ENCODE measurements around the gene RMI2.
A peak's percentile ranks its signal among the peaks of the same experiment; 100 is the strongest.

RMI2 gene

GRCh38 chr16:11384184-11384955 lies 39.1 kb downstream of the RMI2 start:
- no peak for DNase-seq (ENCODE audit: low read depth in 2 of 2)

- DNase-seq (ENCODE audit: low read depth in 2 of 2): no peak
Observed at GRCh38 chr16:11384956-11385586, 39.8 kb downstream of the RMI2 start.

GRCh38 chr16:11386054-11386680 lies 40.9 kb downstream of the RMI2 start:
- no peak for DNase-seq (ENCODE audit: low read depth in 2 of 2)

GRCh38 chr16:11386791-11387546 lies 41.7 kb downstream of the RMI2 start:
- DNase-seq (ENCODE audit: low read depth in 2 of 2): no peak

- no peak for DNase-seq (ENCODE audit: low read depth in 2 of 2)
Observed at GRCh38 chr16:11389083-11389482, 43.8 kb downstream of the RMI2 start.

- DNase-seq (ENCODE audit: low read depth in 2 of 2): no peak
Observed at GRCh38 chr16:11389631-11390565, 44.6 kb downstream of the RMI2 start.

GRCh38 chr16:11390573-11391495 lies 45.6 kb downstream of the RMI2 start:
- no peak for DNase-seq (ENCODE audit: low read depth in 2 of 2)

- no peak for DNase-seq (ENCODE audit: low read depth in 2 of 2)
Observed at GRCh38 chr16:11391576-11391975, 46.3 kb downstream of the RMI2 start.

- DNase-seq (ENCODE audit: low read depth in 2 of 2): no peak
Observed at GRCh38 chr16:11392041-11392581, 46.9 kb downstream of the RMI2 start.

- no peak for DNase-seq (ENCODE audit: low read depth in 2 of 2)
Observed at GRCh38 chr16:11393366-11393765, 48.1 kb downstream of the RMI2 start.

- DNase-seq (ENCODE audit: low read depth in 2 of 2): no peak
Observed at GRCh38 chr16:11393861-11394592, 48.8 kb downstream of the RMI2 start.

GRCh38 chr16:11394593-11394960 lies 49.3 kb downstream of the RMI2 start:
- no peak for DNase-seq (ENCODE audit: low read depth in 2 of 2)

- no peak for DNase-seq (ENCODE audit: low read depth in 2 of 2)
Observed at GRCh38 chr16:11395008-11395948, 50.0 kb downstream of the RMI2 start.

GRCh38 chr16:11395949-11396240 lies 50.6 kb downstream of the RMI2 start:
- no peak for DNase-seq (ENCODE audit: low read depth in 2 of 2)

GRCh38 chr16:11396241-11397048 lies 51.2 kb downstream of the RMI2 start:
- DNase-seq (ENCODE audit: low read depth in 2 of 2): peak; percentile 25 to 45

- DNase-seq (ENCODE audit: low read depth in 2 of 2): no peak
Observed at GRCh38 chr16:11398136-11398535, 52.9 kb downstream of the RMI2 start.

- no peak for DNase-seq (ENCODE audit: low read depth in 2 of 2)
Observed at GRCh38 chr16:11398851-11399250, 53.6 kb downstream of the RMI2 start.

All from stimulated activated CD8-positive, alpha-beta memory T cell treated with anti-CD3 and anti-CD28 coated beads, Interleukin-7, amount 100 ng/mL, for 1 hour (primary cell).